NCI-H128 (cell line): ENCODE data around the gene FLT3.
"Not testable (repeated sequence)": the region's sequence is repeated elsewhere in the genome, so short reads cannot be mapped to it uniquely, and the experiment has no call there.

Experiments
- DNase-seq: peaks from one replicate; lab custom pipeline; 2025; ENCODE audit not compliant: unreplicated experiment; lab: John Stamatoyannopoulos, UW

FLT3 gene

GRCh38 chr13:28046981-28047380, 53.4 kb downstream of the FLT3 start:
- DNase-seq: no peak

- no peak for DNase-seq
Measured at GRCh38 chr13:28045861-28046260, 54.5 kb downstream of the FLT3 start.

GRCh38 chr13:28044608-28045007, 55.8 kb downstream of the FLT3 start:
- no peak for DNase-seq

- DNase-seq: no peak
Measured at GRCh38 chr13:28043224-28043623, 57.2 kb downstream of the FLT3 start.

- DNase-seq: no peak
Measured at GRCh38 chr13:28041501-28041900, 58.9 kb downstream of the FLT3 start.

- DNase-seq: no peak
Measured at GRCh38 chr13:28041031-28041461, 59.3 kb downstream of the FLT3 start.

- no peak for DNase-seq
Measured at GRCh38 chr13:28037399-28037798, 63.0 kb downstream of the FLT3 start.

GRCh38 chr13:28035146-28035782, 65.1 kb downstream of the FLT3 start:
- no peak for DNase-seq

GRCh38 chr13:28033894-28034655, 66.3 kb downstream of the FLT3 start:
- DNase-seq: no peak

- DNase-seq: not testable (repeated sequence)
Measured at GRCh38 chr13:28032438-28032837, 67.9 kb downstream of the FLT3 start.

- DNase-seq: no peak
Measured at GRCh38 chr13:28031896-28032288, 68.5 kb downstream of the FLT3 start.

- DNase-seq: no peak
Measured at GRCh38 chr13:28031220-28031895, 69.0 kb downstream of the FLT3 start.

GRCh38 chr13:28027607-28028364, 72.6 kb downstream of the FLT3 start:
- no peak for DNase-seq

- DNase-seq: no peak
Measured at GRCh38 chr13:28027071-28027470, 73.3 kb downstream of the FLT3 start.

- no peak for DNase-seq
Measured at GRCh38 chr13:28026508-28026907, 73.9 kb downstream of the FLT3 start.

- no peak for DNase-seq
Measured at GRCh38 chr13:28022848-28023518, 77.4 kb downstream of the FLT3 start.

GRCh38 chr13:28014301-28014700, 86.1 kb downstream of the FLT3 start:
- DNase-seq: no peak

- DNase-seq: no peak
Measured at GRCh38 chr13:28013482-28013881, 86.9 kb downstream of the FLT3 start.

- DNase-seq: no peak
Measured at GRCh38 chr13:28012896-28013295, 87.5 kb downstream of the FLT3 start.

GRCh38 chr13:28012383-28012782, 88.0 kb downstream of the FLT3 start:
- no peak for DNase-seq

- no peak for DNase-seq
Measured at GRCh38 chr13:28010046-28010445, 90.3 kb downstream of the FLT3 start.
